ENCODE measurements around the gene TENT5A.
A peak's percentile ranks its signal among the peaks of the same experiment; 100 is the strongest.

Gene TENT5A

GRCh38 chr6:81749707-81750106 lies 2.8 kb downstream of the TENT5A start:
- no peak for FAIRE-seq

GRCh38 chr6:81748994-81749393 lies 3.5 kb downstream of the TENT5A start:
- FAIRE-seq = no peak

- no peak for FAIRE-seq
Observed at GRCh38 chr6:81747327-81747726, 5.2 kb downstream of the TENT5A start.

- peak; percentile 35 for FAIRE-seq
Observed at GRCh38 chr6:81744131-81744530, 8.3 kb downstream of the TENT5A start.

- no peak for FAIRE-seq
Observed at GRCh38 chr6:81743649-81744048, 8.8 kb downstream of the TENT5A start.

GRCh38 chr6:81741689-81742088 lies 10.8 kb downstream of the TENT5A start:
- no peak for FAIRE-seq

- FAIRE-seq = peak; percentile 100
Observed at GRCh38 chr6:81740591-81740990, 11.9 kb downstream of the TENT5A start.

- no peak for FAIRE-seq
Observed at GRCh38 chr6:81739230-81740195, 13.0 kb downstream of the TENT5A start.

- no peak for FAIRE-seq
Observed at GRCh38 chr6:81736428-81736827, 16.1 kb downstream of the TENT5A start.

- no peak for FAIRE-seq
Observed at GRCh38 chr6:81735756-81736380, 16.6 kb downstream of the TENT5A start.

GRCh38 chr6:81734500-81735150 lies 17.9 kb downstream of the TENT5A start:
- FAIRE-seq = no peak

GRCh38 chr6:81734081-81734480 lies 18.4 kb downstream of the TENT5A start:
- FAIRE-seq = no peak

- FAIRE-seq = no peak
Observed at GRCh38 chr6:81731814-81732213, 20.7 kb downstream of the TENT5A start.

GRCh38 chr6:81727876-81728517 lies 24.5 kb downstream of the TENT5A start:
- no peak for FAIRE-seq

- no peak for FAIRE-seq
Observed at GRCh38 chr6:81725127-81725526, 27.4 kb downstream of the TENT5A start.

- no peak for FAIRE-seq
Observed at GRCh38 chr6:81722506-81723223, 29.8 kb downstream of the TENT5A start.

GRCh38 chr6:81720427-81720826 lies 32.1 kb downstream of the TENT5A start:
- no peak for FAIRE-seq

GRCh38 chr6:81718126-81718525 lies 34.4 kb downstream of the TENT5A start:
- FAIRE-seq = no peak

GRCh38 chr6:81714684-81715083 lies 37.8 kb downstream of the TENT5A start:
- FAIRE-seq = no peak

GRCh38 chr6:81713205-81713604 lies 39.3 kb downstream of the TENT5A start:
- FAIRE-seq = no peak

GRCh38 chr6:81708113-81708699 lies 44.3 kb downstream of the TENT5A start:
- no peak for FAIRE-seq

- FAIRE-seq = no peak
Observed at GRCh38 chr6:81704700-81705099, 47.8 kb downstream of the TENT5A start.

Data from A204.1 (cell line).